GM23338 (cell line): ENCODE results near the gene KCNAB3.

ENCODE experiments used
- EZH2phosphoT487 ChIP-seq: fragments of 200-600 bp; sonication (generic); IDR thresholded peaks from one replicate; pipeline ENCODE4 v1.8.1; 2018; ENCODE audit warnings: antibody characterized with exemption; ENCODE audit not compliant: unreplicated experiment
- REST ChIP-seq: IDR thresholded peaks from one replicate; pipeline ENCODE4 v1.6.1; 2018; ENCODE audit warnings: antibody characterized with exemption; ENCODE audit not compliant: unreplicated experiment
- ZNF331 ChIP-seq: fragments of 250-450 bp; sonication (Bioruptor Pico); IDR thresholded peaks from 2 replicates; pipeline ENCODE4 v1.5.0; 2020; ENCODE audit warnings: low read depth, mild to moderate bottlenecking, moderate library complexity
- TF ChIP-seq, protein P1 (sequence below), 2 experiments: fragments of 200-600 bp in 1 of 2; sonication (generic) in 1 of 2; conservative IDR thresholded peaks; 2 replicates each; pipeline versions ENCODE4 v1.5.1 to v1.6.1; 2016 to 2017; ENCODE audit warnings: antibody characterized with exemption in 2 of 2, low read depth in 2 of 2, mild to moderate bottlenecking in 2 of 2, moderate library complexity in 1 of 2

DNA sequence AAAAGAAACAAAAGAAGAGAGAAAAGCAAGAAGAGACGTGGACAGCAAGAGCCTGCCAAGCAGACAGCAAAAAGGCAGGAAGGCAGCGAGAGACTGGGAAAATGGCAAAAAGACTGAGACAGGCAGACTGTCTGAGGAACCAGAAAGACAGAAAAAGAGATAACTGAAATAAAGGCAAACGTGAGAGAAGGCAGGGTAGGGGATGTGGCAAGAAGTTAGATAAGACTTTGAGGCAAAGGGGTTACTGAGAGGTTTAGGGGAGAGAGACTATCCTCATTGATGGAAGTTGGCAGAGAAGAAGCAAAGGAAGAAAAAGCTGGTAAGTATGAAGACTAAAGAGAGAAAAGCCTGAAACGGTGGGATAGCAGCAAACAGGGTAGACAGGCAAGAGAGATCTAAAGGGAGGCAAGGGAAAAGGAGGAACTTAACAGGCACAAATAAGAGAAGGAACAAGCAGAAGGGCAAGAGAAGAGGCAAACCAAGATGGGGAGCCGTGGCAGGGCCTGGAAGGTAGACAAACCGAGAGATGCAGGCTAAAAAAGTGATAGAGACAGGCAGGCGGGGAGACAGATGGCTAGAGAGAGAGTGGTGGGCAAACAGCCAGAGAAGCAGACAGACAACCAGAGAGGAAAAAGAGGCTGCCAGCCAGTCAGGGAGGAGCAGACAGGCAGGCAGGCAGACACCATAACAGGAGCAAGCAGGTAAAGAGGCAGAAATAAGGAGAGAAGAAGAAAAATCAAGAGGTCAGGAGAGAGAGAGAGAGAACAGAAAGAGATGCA lies 48.2 kb downstream of the KCNAB3 start:
- TF ChIP-seq REST (no peak), EZH2phosphoT487 (no peak), ZNF331 (CRISPR knock-in tag) (no peak)
- TF ChIP-seq, protein P1, sequence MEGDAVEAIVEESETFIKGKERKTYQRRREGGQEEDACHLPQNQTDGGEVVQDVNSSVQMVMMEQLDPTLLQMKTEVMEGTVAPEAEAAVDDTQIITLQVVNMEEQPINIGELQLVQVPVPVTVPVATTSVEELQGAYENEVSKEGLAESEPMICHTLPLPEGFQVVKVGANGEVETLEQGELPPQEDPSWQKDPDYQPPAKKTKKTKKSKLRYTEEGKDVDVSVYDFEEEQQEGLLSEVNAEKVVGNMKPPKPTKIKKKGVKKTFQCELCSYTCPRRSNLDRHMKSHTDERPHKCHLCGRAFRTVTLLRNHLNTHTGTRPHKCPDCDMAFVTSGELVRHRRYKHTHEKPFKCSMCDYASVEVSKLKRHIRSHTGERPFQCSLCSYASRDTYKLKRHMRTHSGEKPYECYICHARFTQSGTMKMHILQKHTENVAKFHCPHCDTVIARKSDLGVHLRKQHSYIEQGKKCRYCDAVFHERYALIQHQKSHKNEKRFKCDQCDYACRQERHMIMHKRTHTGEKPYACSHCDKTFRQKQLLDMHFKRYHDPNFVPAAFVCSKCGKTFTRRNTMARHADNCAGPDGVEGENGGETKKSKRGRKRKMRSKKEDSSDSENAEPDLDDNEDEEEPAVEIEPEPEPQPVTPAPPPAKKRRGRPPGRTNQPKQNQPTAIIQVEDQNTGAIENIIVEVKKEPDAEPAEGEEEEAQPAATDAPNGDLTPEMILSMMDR (conservative IDR thresholded peaks at IDR 0.05; ENCODE audit: low read depth in 2 of 2): no peak
